HG02840 (cell line): Measurements from ENCODE around the gene NOSIP.

Experiments used
- ATAC-seq: cut with Tn5 transposase; IDR thresholded peaks from one replicate; pipeline ENCODE4 v1.9.1; 2021; ENCODE audit warnings: mild to moderate bottlenecking, moderate library complexity, moderate number of reproducible peaks; ENCODE audit not compliant: unreplicated experiment, low FRiP score

NOSIP gene

GRCh38 chr19:49552749-49553148 is 27.6 kb downstream of the NOSIP start:
- no peak for ATAC-seq

DNA sequence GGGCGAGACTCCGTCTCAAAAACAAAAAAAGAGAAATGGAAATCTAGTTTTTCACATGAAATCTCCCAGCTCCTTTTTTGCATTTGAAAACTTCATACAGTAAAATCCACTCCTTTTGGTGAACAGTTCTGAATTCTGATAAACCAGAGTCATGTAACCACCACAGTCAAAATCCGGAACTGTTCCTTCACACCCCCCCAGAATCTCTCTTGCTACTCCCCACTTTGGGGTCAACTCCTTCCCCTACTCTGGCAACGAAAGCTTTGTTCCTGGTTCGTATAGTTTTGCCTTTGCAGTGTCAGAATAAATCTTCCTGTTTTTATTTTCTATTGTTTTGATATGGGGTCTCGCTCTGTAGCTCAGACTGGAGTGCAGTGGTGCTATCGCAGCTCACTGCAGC is 28.8 kb downstream of the NOSIP start:
- ATAC-seq, result no peak

GRCh38 chr19:49549045-49549444 is 31.3 kb downstream of the NOSIP start:
- ATAC-seq, result no peak

DNA sequence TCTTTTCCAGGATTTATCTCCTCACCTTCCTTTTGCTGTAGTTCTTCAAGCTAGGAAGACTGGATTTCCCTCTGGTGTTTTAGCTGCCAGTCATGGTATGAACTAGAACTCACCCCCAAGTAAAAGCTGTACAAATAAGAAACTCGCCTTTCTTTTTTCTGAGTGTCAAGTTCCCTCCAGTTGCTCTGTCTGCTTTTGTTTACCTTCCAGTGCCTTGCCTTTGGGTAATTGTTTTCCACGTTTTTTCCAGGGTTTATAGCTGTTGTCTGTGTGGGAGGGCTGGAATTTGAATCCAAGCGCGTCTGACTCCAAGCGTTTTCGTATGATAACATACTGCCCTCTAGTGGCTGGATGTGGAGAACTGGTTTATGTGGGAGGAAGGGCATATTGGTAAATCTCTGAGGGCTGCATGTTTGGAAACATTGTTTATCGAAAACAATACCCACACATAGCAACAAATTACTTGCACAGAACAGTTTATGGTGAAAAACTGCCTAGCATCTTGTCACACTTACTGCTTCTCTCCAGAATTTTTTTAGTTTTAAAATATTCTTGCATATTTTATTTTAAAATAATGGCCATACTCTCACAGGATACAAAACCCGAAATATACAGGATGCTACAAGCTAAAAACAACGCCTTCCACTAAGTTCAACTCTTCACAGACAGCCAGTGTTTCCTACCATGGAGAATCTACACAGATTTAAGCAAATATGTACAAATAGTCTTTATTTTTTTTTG is 33.4 kb downstream of the NOSIP start:
- no peak for ATAC-seq

GRCh38 chr19:49544154-49544553 is 36.2 kb downstream of the NOSIP start:
- ATAC-seq, result no peak

DNA sequence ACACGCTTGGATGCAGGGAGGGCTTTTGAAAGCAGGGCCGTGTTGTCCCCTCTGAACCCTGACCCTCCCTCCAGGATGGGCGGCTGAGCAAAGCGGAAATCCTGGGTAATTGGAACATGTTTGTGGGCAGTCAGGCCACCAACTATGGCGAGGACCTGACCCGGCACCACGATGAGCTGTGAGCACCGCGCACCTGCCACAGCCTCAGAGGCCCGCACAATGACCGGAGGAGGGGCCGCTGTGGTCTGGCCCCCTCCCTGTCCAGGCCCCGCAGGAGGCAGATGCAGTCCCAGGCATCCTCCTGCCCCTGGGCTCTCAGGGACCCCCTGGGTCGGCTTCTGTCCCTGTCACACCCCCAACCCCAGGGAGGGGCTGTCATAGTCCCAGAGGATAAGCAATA is 37.3 kb downstream of the NOSIP start:
- ATAC-seq, result no peak

DNA sequence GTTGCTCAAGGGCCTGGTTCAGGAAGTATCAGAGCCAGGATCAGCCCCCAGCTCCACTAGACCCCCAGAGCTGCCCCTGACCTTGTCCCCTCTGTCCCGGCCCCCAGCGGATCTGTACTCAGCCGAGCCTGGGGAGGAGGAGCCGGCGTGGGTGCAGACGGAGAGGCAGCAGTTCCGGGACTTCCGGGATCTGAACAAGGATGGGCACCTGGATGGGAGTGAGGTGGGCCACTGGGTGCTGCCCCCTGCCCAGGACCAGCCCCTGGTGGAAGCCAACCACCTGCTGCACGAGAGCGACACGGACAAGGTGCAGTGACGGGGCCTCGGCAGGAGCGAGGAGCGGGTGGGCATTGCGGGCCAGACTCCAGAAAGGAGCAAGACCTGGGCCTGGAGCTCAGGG is 37.9 kb downstream of the NOSIP start:
- ATAC-seq, result no peak

DNA sequence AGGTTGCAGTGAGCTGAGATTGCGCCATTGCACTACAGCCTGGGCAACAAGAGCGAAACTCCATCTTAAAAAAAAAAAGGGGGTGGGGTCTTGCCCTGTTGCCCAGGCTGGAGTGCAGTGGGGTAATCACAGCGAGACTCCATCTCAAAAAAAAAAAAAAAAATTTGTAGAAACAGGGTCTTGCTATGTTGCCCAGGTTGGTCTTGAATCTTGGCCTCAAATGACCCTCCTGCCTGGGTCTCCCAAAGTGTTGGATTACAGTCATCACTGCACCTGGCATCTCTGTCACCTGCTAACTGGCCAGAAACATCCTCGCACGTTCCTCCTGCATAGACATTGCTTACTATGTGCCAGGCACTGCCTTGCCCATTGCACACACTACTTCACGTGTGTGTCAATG is 38.4 kb downstream of the NOSIP start:
- ATAC-seq, result no peak

GRCh38 chr19:49539192-49539952 is 41.0 kb downstream of the NOSIP start:
- ATAC-seq, result no peak

DNA sequence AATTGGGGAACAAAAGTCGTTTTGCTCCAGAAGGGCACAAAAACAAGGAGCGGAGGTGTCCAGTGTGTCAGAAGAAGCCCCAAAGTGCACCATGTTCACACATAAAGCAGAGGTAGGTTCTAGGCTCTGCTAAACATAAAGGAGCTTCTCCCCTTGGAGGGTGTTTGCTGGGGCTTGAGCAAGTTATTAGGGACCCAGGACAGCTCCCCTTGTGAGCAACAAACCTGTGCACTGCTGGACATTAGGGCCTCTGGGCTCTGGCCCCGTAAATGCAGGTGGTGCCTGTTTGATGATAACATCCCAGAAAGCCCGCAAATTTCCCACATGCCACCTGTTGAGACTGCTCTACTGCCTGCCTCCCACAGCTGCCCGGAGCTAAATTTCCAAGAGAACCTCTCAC is 41.7 kb downstream of the NOSIP start:
- no peak for ATAC-seq

DNA sequence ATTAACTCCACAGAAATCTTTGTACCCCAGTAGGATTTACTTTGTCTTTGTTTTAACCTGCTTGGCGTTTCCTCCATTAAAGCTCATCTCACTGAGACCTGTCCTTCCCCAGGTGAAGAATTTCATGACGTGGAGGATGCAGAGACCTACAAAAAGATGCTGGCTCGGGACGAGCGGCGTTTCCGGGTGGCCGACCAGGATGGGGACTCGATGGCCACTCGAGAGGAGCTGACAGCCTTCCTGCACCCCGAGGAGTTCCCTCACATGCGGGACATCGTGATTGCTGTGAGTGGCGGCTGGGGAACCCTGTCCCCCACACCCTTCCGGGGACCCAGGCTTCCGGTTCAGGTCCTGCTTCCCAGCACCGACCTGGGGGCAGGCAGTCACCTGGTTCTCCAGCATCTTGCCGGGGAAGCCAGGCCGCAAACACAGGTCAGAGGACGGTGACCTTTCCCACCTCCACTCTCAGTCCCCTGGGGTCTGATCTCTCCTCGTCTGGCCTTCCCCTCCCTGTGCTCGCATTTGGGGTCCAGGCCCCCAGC is 43.4 kb downstream of the NOSIP start:
- no peak for ATAC-seq

- ATAC-seq, result no peak
Measured at GRCh38 chr19:49534632-49535385, 45.5 kb downstream of the NOSIP start.

- peak; percentile 66 for ATAC-seq
Measured at GRCh38 chr19:49533551-49534488, 46.5 kb downstream of the NOSIP start.

GRCh38 chr19:49530708-49531107 is 49.6 kb downstream of the NOSIP start:
- ATAC-seq, result no peak

- no peak for ATAC-seq
Measured at GRCh38 chr19:49528211-49528771, 52.1 kb downstream of the NOSIP start.

GRCh38 chr19:49524812-49525455 is 55.4 kb downstream of the NOSIP start:
- ATAC-seq, result no peak

DNA sequence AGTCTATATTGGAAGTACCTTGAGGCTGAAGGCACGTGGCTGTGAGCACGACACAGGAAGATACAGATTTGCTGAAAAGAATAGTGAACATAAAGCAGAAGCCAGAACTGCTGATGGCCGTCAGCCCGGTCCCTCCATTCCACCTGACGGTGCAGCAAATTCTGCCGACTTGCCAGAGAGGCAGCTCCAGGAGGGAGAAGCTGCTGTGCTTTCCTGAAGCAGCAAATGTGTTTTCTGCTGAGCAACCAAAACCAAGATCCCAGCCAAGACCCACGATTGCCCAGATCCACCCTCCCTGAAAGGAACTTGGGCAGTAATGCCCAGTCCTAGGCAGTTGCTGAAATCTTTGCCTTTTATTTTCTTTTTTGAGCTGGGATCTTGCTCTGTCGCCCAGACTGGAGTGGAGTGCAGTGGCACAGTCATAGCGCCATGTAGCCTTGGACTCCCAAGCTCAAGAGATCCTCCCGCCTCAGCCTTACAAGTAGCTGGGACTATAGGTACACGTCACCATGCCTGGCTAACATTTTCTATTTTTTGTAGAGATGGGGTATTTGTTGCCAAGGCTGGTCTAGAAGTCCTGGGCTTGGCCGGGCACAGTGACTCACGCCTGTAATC is 59.5 kb downstream of the NOSIP start:
- ATAC-seq, result no peak

GRCh38 chr19:49518033-49518432 is 62.3 kb downstream of the NOSIP start:
- no peak for ATAC-seq

DNA sequence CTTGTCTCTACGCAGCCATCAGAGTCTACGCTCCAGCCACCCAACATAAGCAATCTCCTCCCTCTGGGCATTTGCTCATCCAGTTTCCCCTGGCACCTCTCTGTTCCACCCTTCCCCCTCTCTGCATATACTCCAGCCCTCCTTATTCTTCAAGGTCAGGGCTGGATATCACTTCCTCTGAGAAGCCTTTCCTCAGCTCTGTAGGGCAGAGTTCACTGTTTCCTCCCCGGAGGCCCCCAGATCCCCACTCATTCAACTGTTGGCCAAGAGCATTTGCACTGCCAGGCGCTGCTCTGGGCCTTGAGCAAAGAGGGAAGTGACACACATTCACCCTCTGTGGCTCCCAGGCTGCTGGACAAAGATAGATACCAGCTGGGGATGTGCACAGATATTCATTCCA is 64.6 kb downstream of the NOSIP start:
- ATAC-seq, result no peak
